Suprapubic skin (tissue), 4 donors: ENCODE measurements around the gene TBXAS1. TPM values are rescaled to one million over a fixed set of nuclear protein-coding genes. Genes with fewer than 3 reads are reported as not detected.
"Not testable (repeated sequence)": the region's sequence is repeated elsewhere in the genome, so short reads cannot be mapped to it uniquely, and the experiment has no call there.

ENCODE experiments used
- DNase-seq, 2 donors: peaks; one replicate each; pipeline ENCODE4 v3.0.0-alpha.2; 2019; ENCODE audit warnings: low spot score in 2 of 2
- H3K27ac ChIP-seq: fragments of 200-600 bp; sonication (generic); one replicate; pipeline ENCODE4 v1.5.1; 2019
- H3K27me3 ChIP-seq: fragments of 200-600 bp; sonication (generic); one replicate; pipeline ENCODE4 v1.5.1; 2019
- H3K36me3 ChIP-seq: fragments of 200-600 bp; sonication (generic); one replicate; pipeline ENCODE4 v1.5.1; 2019
- H3K4me1 ChIP-seq: fragments of 200-600 bp; sonication (generic); one replicate; pipeline ENCODE4 v1.5.1; 2019
- H3K4me3 ChIP-seq: fragments of 200-600 bp; sonication (generic); one replicate; pipeline ENCODE4 v1.5.1; 2019; ENCODE audit warnings: mild to moderate bottlenecking
- H3K9me3 ChIP-seq: fragments of 200-600 bp; sonication (generic); one replicate; pipeline ENCODE4 v1.5.1; 2019
- CTCF ChIP-seq, 2 donors: fragments of 200-600 bp in 1 of 2; fragments of 450-650 bp in 1 of 2; sonication (generic) in 1 of 2; IDR thresholded peaks; one replicate each; pipeline ENCODE4 v1.5.1; 2016 to 2019; ENCODE audit warnings: antibody characterized with exemption in 2 of 2, mild to moderate bottlenecking in 1 of 2, moderate library complexity in 1 of 2
- EP300 ChIP-seq: sonication (generic); formaldehyde crosslinking; IDR thresholded peaks from one replicate; pipeline ENCODE4 v1.6.1; 2017; ENCODE audit warnings: antibody characterized with exemption
- POLR2A ChIP-seq, 2 donors: fragments of 450-650 bp; IDR thresholded peaks; one replicate each; pipeline ENCODE4 v1.6.1; 2017; ENCODE audit warnings: antibody characterized with exemption in 2 of 2, mild to moderate bottlenecking in 2 of 2, moderate library complexity in 2 of 2
- POLR2AphosphoS5 ChIP-seq, 3 donors: sonication (generic); formaldehyde crosslinking; IDR thresholded peaks; one replicate each; pipeline ENCODE4 v1.6.1; 2017; ENCODE audit warnings: antibody characterized with exemption in 3 of 3
- WGBS: methylation state at CpG from one replicate; pipeline ENCODE4 v1.1.5; 2018; 5-methylcytosine and 5-hydroxymethylcytosine counted together
- total RNA-seq, 4 donors: library from RNA; depleted of rRNA; stranded (reverse); fragments of >200 nt; gene quantifications; one replicate each; pipeline ENCODE4 v1.1.0, GENCODE V29; 2016

Gene TBXAS1
- total RNA-seq, 4 donors from 2014 or later, result 1.4 to 2.4 (median 2.1) TPM

- H3K9me3 ChIP-seq, result no peaks in the 10 kb centered on the region
- no peaks in the 10 kb centered on the region for H3K4me1 ChIP-seq
- H3K27me3 ChIP-seq, result peaks cover 4% of the 10 kb centered on the region
- H3K27ac ChIP-seq, result no peak overlapping the region
- TF ChIP-seq POLR2AphosphoS5 (IDR thresholded peaks at IDR 0.05), result no peak
- TF ChIP-seq EP300, result no peak
- TF ChIP-seq CTCF (IDR thresholded peaks at IDR 0.05), result no peak
- TF ChIP-seq POLR2A (IDR thresholded peaks at IDR 0.05), result no peak
- H3K4me3 ChIP-seq, result no peak overlapping the region
- no peaks in the 10 kb centered on the region for H3K36me3 ChIP-seq
- no peak for DNase-seq
These were observed 2.0 kb upstream of the TBXAS1 start for GRCh38 chr7:139827042-139827441.

GRCh38 chr7:139828446-139828845 lies 618 bp upstream of the TBXAS1 start:
- no peak for TF ChIP-seq CTCF (IDR thresholded peaks at IDR 0.05)
- TF ChIP-seq EP300, result no peak
- no peak for TF ChIP-seq POLR2AphosphoS5 (IDR thresholded peaks at IDR 0.05)
- no peak for TF ChIP-seq POLR2A (IDR thresholded peaks at IDR 0.05)
- Histone ChIP-seq H3K4me1 (no peaks in the 10 kb centered on the region), H3K36me3 (no peaks in the 10 kb centered on the region), H3K4me3 (no peak overlapping the region), H3K27me3 (no peaks in the 10 kb centered on the region), H3K27ac (no peak overlapping the region), H3K9me3 (no peaks in the 10 kb centered on the region)
- DNase-seq, result no peak
- no CpG with 5 or more reads among the region's 2 CpGs for WGBS

- no peaks in the 10 kb centered on the region for H3K36me3 ChIP-seq
- no peaks in the 10 kb centered on the region for H3K4me1 ChIP-seq
- WGBS, result 80% methylated on average over 3 of the region's 3 CpGs
- no peaks in the 10 kb centered on the region for H3K9me3 ChIP-seq
- H3K27me3 ChIP-seq, result no peaks in the 10 kb centered on the region
- H3K27ac ChIP-seq, result no peak overlapping the region
- TF ChIP-seq POLR2A (IDR thresholded peaks at IDR 0.05) (no peak), POLR2AphosphoS5 (IDR thresholded peaks at IDR 0.05) (no peak), CTCF (IDR thresholded peaks at IDR 0.05) (no peak), EP300 (no peak)
- no peak for DNase-seq
- H3K4me3 ChIP-seq, result peak overlapping the region; percentile 13
These were observed 682 bp downstream of the TBXAS1 start for GRCh38 chr7:139829775-139830117.

- no peak overlapping the region for H3K27ac ChIP-seq
These were observed 1.2 kb downstream of the TBXAS1 start for GRCh38 chr7:139830292-139830691.

GRCh38 chr7:139830782-139831501 lies 1.9 kb downstream of the TBXAS1 start:
- TF ChIP-seq CTCF (IDR thresholded peaks at IDR 0.05), result no peak
- no peak for TF ChIP-seq POLR2AphosphoS5 (IDR thresholded peaks at IDR 0.05)
- Histone ChIP-seq H3K27me3 (no peaks in the 10 kb centered on the region), H3K4me3 (peak overlapping the region; percentile 13), H3K36me3 (no peaks in the 10 kb centered on the region), H3K9me3 (no peaks in the 10 kb centered on the region), H3K4me1 (no peaks in the 10 kb centered on the region), H3K27ac (no peak overlapping the region)
- WGBS, result 79% methylated on average over 3 of the region's 3 CpGs
- no peak for DNase-seq

More at GRCh38 chr7:139830292-139830691, 1.2 kb downstream of the TBXAS1 start:
- TF ChIP-seq POLR2AphosphoS5 (IDR thresholded peaks at IDR 0.05) (no peak), CTCF (IDR thresholded peaks at IDR 0.05) (no peak)
- no peak for DNase-seq
- no peaks in the 10 kb centered on the region for H3K36me3 ChIP-seq
- no peaks in the 10 kb centered on the region for H3K9me3 ChIP-seq
- peak overlapping the region; percentile 13 for H3K4me3 ChIP-seq
- no peaks in the 10 kb centered on the region for H3K27me3 ChIP-seq
- 66% methylated on average over 4 of the region's 4 CpGs for WGBS
- no peaks in the 10 kb centered on the region for H3K4me1 ChIP-seq

GRCh38 chr7:139835848-139836247 lies 6.8 kb downstream of the TBXAS1 start:
- H3K27ac ChIP-seq, H3K4me1 ChIP-seq, DNase-seq, H3K36me3 ChIP-seq, H3K4me3 ChIP-seq, H3K9me3 ChIP-seq, H3K27me3 ChIP-seq: not testable (repeated sequence)
- WGBS, result 85% methylated on average over 1 of the region's 1 CpG

GRCh38 chr7:139837291-139837690 lies 8.2 kb downstream of the TBXAS1 start:
- not testable (repeated sequence) for H3K4me1 ChIP-seq, H3K4me3 ChIP-seq, H3K9me3 ChIP-seq, H3K27ac ChIP-seq, H3K27me3 ChIP-seq, DNase-seq, H3K36me3 ChIP-seq
- WGBS, result 86% methylated on average over 4 of the region's 4 CpGs
